HL-60 (cell line): ENCODE data around the gene PCDHGA12.
A peak's percentile ranks its signal among the peaks of the same experiment; 100 is the strongest.

Experiments
- DNase-seq, 2 experiments: peaks; one replicate each; pipeline ENCODE4 v3.0.0-alpha.2; 2010 to 2020; ENCODE audit warnings: low read depth in 1 of 2, low spot score in 1 of 2
- H3K27ac ChIP-seq: fragments of 250-450 bp; sonication (Bioruptor Pico); replicated peaks from 2 replicates; pipeline ENCODE4 v1.5.1; 2020; ENCODE audit warnings: mild to moderate bottlenecking, moderate library complexity
- H3K27me3 ChIP-seq: fragments of 250-450 bp; sonication (Bioruptor Pico); 2 replicates; pipeline ENCODE4 v1.5.1; 2021; ENCODE audit warnings: mild to moderate bottlenecking, moderate library complexity; ENCODE audit not compliant: insufficient read depth, poor library complexity, severe bottlenecking
- H3K4me3 ChIP-seq: replicated peaks from 2 replicates; pipeline ENCODE4 v1.5.1; 2011; ENCODE audit warnings: mild to moderate bottlenecking, control low read depth, low read length; ENCODE audit not compliant: insufficient read depth
- GABPA ChIP-seq: IDR thresholded peaks from 2 replicates; pipeline ENCODE4 v1.6.1; 2012; ENCODE audit warnings: low read depth
- POLR2AphosphoS5 ChIP-seq: IDR thresholded peaks from 2 replicates; pipeline ENCODE4 v1.6.1; 2012; ENCODE audit warnings: low read depth
- SPI1 ChIP-seq: IDR thresholded peaks from 2 replicates; pipeline ENCODE4 v1.6.1; 2012; ENCODE audit warnings: low read depth, mild to moderate bottlenecking, borderline replicate concordance
- TF ChIP-seq, protein P1 (sequence below): IDR thresholded peaks from one replicate; pipeline ENCODE4 v1.5.1; 2011; ENCODE audit warnings: low read length, control low read depth, inconsistent platforms; ENCODE audit not compliant: insufficient read depth
- TF ChIP-seq, protein P2 (sequence below): IDR thresholded peaks from 2 replicates; pipeline ENCODE4 v1.6.1; 2012; ENCODE audit warnings: low read depth; ENCODE audit not compliant: insufficient replicate concordance

Gene PCDHGA12

DNA sequence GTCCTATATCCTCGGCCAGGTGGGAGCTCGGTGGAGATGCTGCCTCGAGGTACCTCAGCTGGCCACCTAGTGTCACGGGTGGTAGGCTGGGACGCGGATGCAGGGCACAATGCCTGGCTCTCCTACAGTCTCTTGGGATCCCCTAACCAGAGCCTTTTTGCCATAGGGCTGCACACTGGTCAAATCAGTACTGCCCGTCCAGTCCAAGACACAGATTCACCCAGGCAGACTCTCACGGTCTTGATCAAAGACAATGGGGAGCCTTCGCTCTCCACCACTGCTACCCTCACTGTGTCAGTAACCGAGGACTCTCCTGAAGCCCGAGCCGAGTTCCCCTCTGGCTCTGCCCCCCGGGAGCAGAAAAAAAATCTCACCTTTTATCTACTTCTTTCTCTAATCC lies 47.5 kb downstream of the PCDHGA12 start:
- no peak for DNase-seq
- Histone ChIP-seq H3K27ac (no peak overlapping the region), H3K27me3 (peaks cover 42% of the 10 kb centered on the region), H3K4me3 (no peak overlapping the region)
- no peak for TF ChIP-seq GABPA
- TF ChIP-seq SPI1 = no peak
- TF ChIP-seq, protein P1, sequence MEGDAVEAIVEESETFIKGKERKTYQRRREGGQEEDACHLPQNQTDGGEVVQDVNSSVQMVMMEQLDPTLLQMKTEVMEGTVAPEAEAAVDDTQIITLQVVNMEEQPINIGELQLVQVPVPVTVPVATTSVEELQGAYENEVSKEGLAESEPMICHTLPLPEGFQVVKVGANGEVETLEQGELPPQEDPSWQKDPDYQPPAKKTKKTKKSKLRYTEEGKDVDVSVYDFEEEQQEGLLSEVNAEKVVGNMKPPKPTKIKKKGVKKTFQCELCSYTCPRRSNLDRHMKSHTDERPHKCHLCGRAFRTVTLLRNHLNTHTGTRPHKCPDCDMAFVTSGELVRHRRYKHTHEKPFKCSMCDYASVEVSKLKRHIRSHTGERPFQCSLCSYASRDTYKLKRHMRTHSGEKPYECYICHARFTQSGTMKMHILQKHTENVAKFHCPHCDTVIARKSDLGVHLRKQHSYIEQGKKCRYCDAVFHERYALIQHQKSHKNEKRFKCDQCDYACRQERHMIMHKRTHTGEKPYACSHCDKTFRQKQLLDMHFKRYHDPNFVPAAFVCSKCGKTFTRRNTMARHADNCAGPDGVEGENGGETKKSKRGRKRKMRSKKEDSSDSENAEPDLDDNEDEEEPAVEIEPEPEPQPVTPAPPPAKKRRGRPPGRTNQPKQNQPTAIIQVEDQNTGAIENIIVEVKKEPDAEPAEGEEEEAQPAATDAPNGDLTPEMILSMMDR = no peak
- TF ChIP-seq, protein P2, sequence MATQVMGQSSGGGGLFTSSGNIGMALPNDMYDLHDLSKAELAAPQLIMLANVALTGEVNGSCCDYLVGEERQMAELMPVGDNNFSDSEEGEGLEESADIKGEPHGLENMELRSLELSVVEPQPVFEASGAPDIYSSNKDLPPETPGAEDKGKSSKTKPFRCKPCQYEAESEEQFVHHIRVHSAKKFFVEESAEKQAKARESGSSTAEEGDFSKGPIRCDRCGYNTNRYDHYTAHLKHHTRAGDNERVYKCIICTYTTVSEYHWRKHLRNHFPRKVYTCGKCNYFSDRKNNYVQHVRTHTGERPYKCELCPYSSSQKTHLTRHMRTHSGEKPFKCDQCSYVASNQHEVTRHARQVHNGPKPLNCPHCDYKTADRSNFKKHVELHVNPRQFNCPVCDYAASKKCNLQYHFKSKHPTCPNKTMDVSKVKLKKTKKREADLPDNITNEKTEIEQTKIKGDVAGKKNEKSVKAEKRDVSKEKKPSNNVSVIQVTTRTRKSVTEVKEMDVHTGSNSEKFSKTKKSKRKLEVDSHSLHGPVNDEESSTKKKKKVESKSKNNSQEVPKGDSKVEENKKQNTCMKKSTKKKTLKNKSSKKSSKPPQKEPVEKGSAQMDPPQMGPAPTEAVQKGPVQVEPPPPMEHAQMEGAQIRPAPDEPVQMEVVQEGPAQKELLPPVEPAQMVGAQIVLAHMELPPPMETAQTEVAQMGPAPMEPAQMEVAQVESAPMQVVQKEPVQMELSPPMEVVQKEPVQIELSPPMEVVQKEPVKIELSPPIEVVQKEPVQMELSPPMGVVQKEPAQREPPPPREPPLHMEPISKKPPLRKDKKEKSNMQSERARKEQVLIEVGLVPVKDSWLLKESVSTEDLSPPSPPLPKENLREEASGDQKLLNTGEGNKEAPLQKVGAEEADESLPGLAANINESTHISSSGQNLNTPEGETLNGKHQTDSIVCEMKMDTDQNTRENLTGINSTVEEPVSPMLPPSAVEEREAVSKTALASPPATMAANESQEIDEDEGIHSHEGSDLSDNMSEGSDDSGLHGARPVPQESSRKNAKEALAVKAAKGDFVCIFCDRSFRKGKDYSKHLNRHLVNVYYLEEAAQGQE = no peak
- TF ChIP-seq POLR2AphosphoS5 = no peak

DNA sequence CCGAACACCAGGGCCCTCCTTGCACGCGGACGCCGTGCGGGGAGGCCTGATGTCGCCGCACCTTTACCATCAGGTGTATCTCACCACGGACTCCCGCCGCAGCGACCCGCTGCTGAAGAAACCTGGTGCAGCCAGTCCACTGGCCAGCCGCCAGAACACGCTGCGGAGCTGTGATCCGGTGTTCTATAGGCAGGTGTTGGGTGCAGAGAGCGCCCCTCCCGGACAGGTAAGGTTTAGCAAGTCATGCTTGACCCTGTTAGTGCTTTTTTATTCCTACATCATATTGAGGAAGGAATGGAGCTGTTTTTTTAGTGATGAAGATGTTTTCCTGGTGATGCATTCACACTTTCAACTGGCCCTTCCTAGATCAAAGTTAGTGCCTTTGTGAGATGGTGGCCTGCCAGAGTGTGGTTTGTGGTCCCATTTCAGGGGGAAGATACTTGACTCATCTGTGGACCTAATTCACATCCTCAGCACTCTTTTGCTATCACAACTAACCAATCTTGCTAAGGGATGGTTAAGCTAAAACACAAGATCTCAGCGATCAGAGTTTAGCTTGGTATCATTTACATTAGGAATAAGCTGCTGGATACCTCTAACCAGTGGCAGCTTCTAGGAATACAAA lies 48.1 kb downstream of the PCDHGA12 start:
- H3K27ac ChIP-seq = no peak overlapping the region
- TF ChIP-seq, protein P1 = no peak
- TF ChIP-seq SPI1 (no peak), GABPA (no peak), POLR2AphosphoS5 (no peak)
- TF ChIP-seq, protein P2 = no peak
- H3K27me3 ChIP-seq = peaks cover 43% of the 10 kb centered on the region
- no peak for DNase-seq
- no peak overlapping the region for H3K4me3 ChIP-seq

DNA sequence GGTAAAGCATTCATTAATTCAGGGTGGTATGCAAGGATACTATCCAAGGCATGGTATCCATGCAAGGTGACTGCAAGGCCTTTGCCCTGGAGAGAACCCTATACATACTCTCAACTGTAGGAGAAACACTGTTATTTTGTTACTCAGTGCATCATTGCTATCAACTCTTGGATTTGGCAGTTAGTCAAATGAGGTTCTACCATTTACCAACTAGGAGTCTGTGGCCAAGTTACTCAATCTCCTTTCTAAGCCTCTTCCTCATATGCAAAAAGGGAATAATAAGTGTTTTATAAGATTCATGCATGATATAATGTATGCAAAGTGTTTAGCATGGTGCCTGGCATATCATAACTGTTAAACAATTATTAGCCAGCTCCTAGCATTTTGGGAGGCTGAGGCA lies 49.5 kb downstream of the PCDHGA12 start:
- Histone ChIP-seq H3K27ac (no peak overlapping the region), H3K4me3 (no peak overlapping the region)

More for the DNA sequence above, 49.5 kb downstream of the PCDHGA12 start:
- peak; percentile 46; the same call in 1 of the 2 replicates for TF ChIP-seq SPI1
- TF ChIP-seq, protein P2 = no peak
- TF ChIP-seq, protein P1 = no peak
- peak in 1 of 2 experiments; percentile 21 for DNase-seq
- peaks cover 54% of the 10 kb centered on the region for H3K27me3 ChIP-seq
